SK-N-SH treated with all-trans-retinoic acid at 6 μM for 48 hours (cell line): ENCODE results near the gene GALNT7.

ENCODE experiments used
- RARB ChIP-seq: fragments of 250-450 bp; sonication (Bioruptor Pico); IDR thresholded peaks from 2 replicates; pipeline ENCODE4 v1.8.0; 2021; ENCODE audit warnings: mild to moderate bottlenecking, moderate library complexity
- TOX ChIP-seq: fragments of 250-450 bp; sonication (Bioruptor Pico); IDR thresholded peaks from 2 replicates; pipeline ENCODE4 v1.8.0; 2021; ENCODE audit warnings: mild to moderate bottlenecking, moderate library complexity, borderline replicate concordance
- TF ChIP-seq, protein P1 (sequence below): fragments of 250-450 bp; sonication (Bioruptor Pico); IDR thresholded peaks from 2 replicates; pipeline ENCODE4 v1.5.1; 2021; ENCODE audit warnings: mild to moderate bottlenecking, moderate library complexity

- TF ChIP-seq, protein P1, sequence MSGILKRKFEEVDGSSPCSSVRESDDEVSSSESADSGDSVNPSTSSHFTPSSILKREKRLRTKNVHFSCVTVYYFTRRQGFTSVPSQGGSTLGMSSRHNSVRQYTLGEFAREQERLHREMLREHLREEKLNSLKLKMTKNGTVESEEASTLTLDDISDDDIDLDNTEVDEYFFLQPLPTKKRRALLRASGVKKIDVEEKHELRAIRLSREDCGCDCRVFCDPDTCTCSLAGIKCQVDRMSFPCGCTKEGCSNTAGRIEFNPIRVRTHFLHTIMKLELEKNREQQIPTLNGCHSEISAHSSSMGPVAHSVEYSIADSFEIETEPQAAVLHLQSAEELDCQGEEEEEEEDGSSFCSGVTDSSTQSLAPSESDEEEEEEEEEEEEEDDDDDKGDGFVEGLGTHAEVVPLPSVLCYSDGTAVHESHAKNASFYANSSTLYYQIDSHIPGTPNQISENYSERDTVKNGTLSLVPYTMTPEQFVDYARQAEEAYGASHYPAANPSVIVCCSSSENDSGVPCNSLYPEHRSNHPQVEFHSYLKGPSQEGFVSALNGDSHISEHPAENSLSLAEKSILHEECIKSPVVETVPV (CRISPR knock-in tag): no peak
- TF ChIP-seq TOX (no peak), RARB (no peak)
Observed at GRCh38 chr4:173169178-173169427, 492 bp downstream of the GALNT7 start.
